Peyer's patch (tissue), 4 donors: ENCODE data around the gene ITPKB.

Experiments
- CTCF ChIP-seq, 6 experiments: fragments of 450-650 bp in 4 of 6; fragments of 200-600 bp in 2 of 6; sonication (generic) in 1 of 6; IDR thresholded peaks; one replicate each; pipeline ENCODE4 v1.5.1; 2017 to 2019; ENCODE audit warnings: antibody characterized with exemption in 6 of 6, mild to moderate bottlenecking in 3 of 6, moderate library complexity in 1 of 6
- POLR2A ChIP-seq, 2 donors: fragments of 450-650 bp; IDR thresholded peaks; one replicate each; pipeline ENCODE4 v1.5.1; 2017; ENCODE audit warnings: antibody characterized with exemption in 2 of 2, mild to moderate bottlenecking in 2 of 2, moderate library complexity in 2 of 2

GRCh38 chr1:226640321-226641136 lies 98.6 kb downstream of the ITPKB start:
- no peak for TF ChIP-seq CTCF (IDR thresholded peaks at IDR 0.05)
- no peak for TF ChIP-seq POLR2A (IDR thresholded peaks at IDR 0.05)
